K562 (cell line): ENCODE results near the gene SMAGP. TPM values are rescaled to one million over a fixed set of nuclear protein-coding genes. Genes with fewer than 3 reads are reported as not detected.

ENCODE experiments used
- ARID2 ChIP-seq: fragments of 450-650 bp; IDR thresholded peaks from 2 replicates; pipeline ENCODE4 v1.6.1; 2017; ENCODE audit warnings: antibody characterized with exemption, mild to moderate bottlenecking
- ELF4 ChIP-seq: fragments of 450-650 bp; formaldehyde crosslinking; IDR thresholded peaks from 2 replicates; pipeline ENCODE4 v1.4.0; 2022; ENCODE audit warnings: missing genetic modification characterization
- FIP1L1 ChIP-seq: fragments of 200-400 bp; formaldehyde crosslinking; IDR thresholded peaks from 2 replicates; pipeline ENCODE4 v1.6.1; 2018; ENCODE audit warnings: mild to moderate bottlenecking, low read depth, low read length; ENCODE audit not compliant: poor library complexity, severe bottlenecking
- GTF2A2 ChIP-seq: IDR thresholded peaks from 2 replicates; pipeline ENCODE4 v1.6.1; 2016; ENCODE audit warnings: mild to moderate bottlenecking, missing genetic modification characterization, missing compliant biosample characterization
- KDM2B ChIP-seq: fragments of 250-450 bp; sonication (Bioruptor Pico); IDR thresholded peaks from 2 replicates; pipeline ENCODE4 v1.8.0; 2021; ENCODE audit warnings: mild to moderate bottlenecking, moderate library complexity
- KLF10 ChIP-seq: fragments of 250-450 bp; sonication (Bioruptor Pico); IDR thresholded peaks from 2 replicates; pipeline ENCODE4 v1.6.1; 2021; ENCODE audit warnings: matching md5 sums
- MYC ChIP-seq, 2 experiments: fragments of 250-450 bp in 1 of 2; sonication (Bioruptor Pico) in 1 of 2; IDR thresholded peaks; 2 replicates each; pipeline versions ENCODE4 v1.5.1 to v1.6.1; 2012 to 2021; ENCODE audit warnings: low read depth in 2 of 2, borderline replicate concordance in 1 of 2, improper control_type of control experiment in 1 of 2, low read length in 1 of 2, mild to moderate bottlenecking in 1 of 2, moderate library complexity in 1 of 2
- SMARCA5 ChIP-seq: fragments of 450-650 bp; IDR thresholded peaks from 2 replicates; pipeline ENCODE4 v1.6.1; 2016
- TEAD4 ChIP-seq, 2 experiments: sonication (generic) in 1 of 2; formaldehyde crosslinking in 1 of 2; IDR thresholded peaks; 2 replicates each; pipeline versions ENCODE4 v1.6.1 to v1.8.0; 2012 to 2022; ENCODE audit warnings: borderline replicate concordance in 1 of 2, inconsistent platforms in 1 of 2, low read length in 1 of 2, mild to moderate bottlenecking in 1 of 2, missing genetic modification reagents in 1 of 2
- ZNF24 ChIP-seq: fragments of 450-650 bp; IDR thresholded peaks from 2 replicates; pipeline ENCODE4 v1.6.1; 2016
- ZNF274 ChIP-seq: IDR thresholded peaks from 2 replicates; pipeline ENCODE4 v1.6.1; 2011; ENCODE audit warnings: low read depth, mild to moderate bottlenecking, low read length, moderate library complexity, borderline replicate concordance
- polyA plus RNA-seq, 8 experiments: library from polyadenylated mRNA; depleted of rRNA in 4 of 8; stranded (reverse) in 5 of 8; unstranded in 3 of 8; fragments of >200 nt; fragmentation: Nextera tagmentation in 2 of 8; fragmentation: Illumina TruSeq in 1 of 8; extraction: Ambion mirVana in 2 of 8; extraction: Trizol in 1 of 8; gene quantifications; 2 replicates each; pipeline versions ENCODE4 v1.2.1 to v1.2.3, GENCODE V29; 2011 to 2014; ENCODE audit warnings: inconsistent platforms in 1 of 8, missing spikeins in 1 of 8
- total RNA-seq, 7 experiments: library from RNA; depleted of rRNA in 6 of 7; stranded (reverse); fragments of >200 nt in 6 of 7; fragmentation: Illumina TruSeq in 2 of 7; extraction: Trizol in 2 of 7; gene quantifications; 2 replicates each; pipeline versions ENCODE4 v1.2.1 to v1.2.3, GENCODE V29; 2011 to 2021; ENCODE audit warnings: low replicate concordance in 1 of 7
- TF ChIP-seq, protein P1 (sequence below): fragments of 450-650 bp; IDR thresholded peaks from 2 replicates; pipeline ENCODE4 v1.6.1; 2017; ENCODE audit warnings: antibody characterized with exemption, mild to moderate bottlenecking
- TF ChIP-seq, protein P2 (sequence below), 3 experiments: IDR thresholded peaks in 2 of 3; conservative IDR thresholded peaks in 1 of 3; 2 replicates each; pipeline ENCODE4 v1.5.1; 2011 to 2012; ENCODE audit warnings: low read length in 3 of 3, mild to moderate bottlenecking in 3 of 3, control low read depth in 2 of 3, improper control_type of control experiment in 1 of 3, inconsistent platforms in 1 of 3, low read depth in 1 of 3, mixed read lengths in 1 of 3, moderate library complexity in 1 of 3; ENCODE audit not compliant: insufficient read depth in 2 of 3
- TF ChIP-seq, protein P3 (sequence below): sonication (generic); formaldehyde crosslinking; IDR thresholded peaks from 2 replicates; pipeline ENCODE4 v1.9.0; 2022; ENCODE audit warnings: mild to moderate bottlenecking, missing genetic modification reagents

The SMAGP gene
- total and polyA plus RNA-seq, 9 of the 15 experiments (the other 6 are each of a cell fraction or from before 2014, with no cell fraction given), result 23.1 to 62.3 (median 29.9) TPM

DNA sequence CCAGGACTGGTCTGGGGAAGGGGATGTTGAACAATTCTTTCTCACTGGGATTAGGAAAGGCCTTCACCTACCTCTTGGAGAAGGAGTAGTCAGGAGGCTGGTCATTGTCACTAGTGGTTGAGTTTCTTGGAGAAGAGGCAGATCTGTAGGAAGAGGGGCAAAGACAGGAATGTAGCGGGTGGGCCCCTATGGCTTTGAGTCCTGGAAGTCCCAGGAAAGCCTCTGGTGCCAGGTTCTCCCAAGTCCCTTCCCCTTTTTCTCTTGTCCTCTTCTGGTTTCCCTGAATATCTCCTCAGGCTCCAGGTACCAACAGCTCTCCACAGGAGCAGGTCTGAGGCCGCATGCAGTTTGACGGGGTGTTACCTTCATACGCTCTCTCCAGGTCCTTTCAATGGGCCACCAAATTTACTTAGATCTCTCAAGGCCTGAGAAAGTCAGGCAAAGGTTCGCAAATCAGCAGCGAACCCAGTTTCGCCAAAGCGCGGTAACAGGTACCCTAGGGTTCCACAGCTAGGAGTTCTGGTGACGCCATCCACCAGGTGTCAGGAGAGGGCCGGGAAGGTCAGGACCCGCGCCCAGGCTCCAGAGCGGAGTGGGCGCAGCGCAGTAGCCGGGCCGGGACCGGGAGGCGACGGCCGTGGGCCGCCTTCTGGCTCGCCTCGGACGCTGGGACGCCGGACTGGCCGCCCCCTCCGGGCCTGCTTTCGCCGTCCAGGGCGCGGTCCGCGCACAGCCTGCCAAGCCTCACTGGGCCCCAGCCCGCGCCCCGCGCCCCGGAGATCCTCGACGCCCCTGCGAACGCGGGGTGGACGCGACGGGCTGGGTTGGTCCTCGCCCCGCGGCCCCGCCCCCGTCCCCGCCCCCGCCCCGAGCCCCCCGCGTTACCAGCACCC, 795 bp downstream of the SMAGP start (continued):
- TF ChIP-seq, protein P1, sequence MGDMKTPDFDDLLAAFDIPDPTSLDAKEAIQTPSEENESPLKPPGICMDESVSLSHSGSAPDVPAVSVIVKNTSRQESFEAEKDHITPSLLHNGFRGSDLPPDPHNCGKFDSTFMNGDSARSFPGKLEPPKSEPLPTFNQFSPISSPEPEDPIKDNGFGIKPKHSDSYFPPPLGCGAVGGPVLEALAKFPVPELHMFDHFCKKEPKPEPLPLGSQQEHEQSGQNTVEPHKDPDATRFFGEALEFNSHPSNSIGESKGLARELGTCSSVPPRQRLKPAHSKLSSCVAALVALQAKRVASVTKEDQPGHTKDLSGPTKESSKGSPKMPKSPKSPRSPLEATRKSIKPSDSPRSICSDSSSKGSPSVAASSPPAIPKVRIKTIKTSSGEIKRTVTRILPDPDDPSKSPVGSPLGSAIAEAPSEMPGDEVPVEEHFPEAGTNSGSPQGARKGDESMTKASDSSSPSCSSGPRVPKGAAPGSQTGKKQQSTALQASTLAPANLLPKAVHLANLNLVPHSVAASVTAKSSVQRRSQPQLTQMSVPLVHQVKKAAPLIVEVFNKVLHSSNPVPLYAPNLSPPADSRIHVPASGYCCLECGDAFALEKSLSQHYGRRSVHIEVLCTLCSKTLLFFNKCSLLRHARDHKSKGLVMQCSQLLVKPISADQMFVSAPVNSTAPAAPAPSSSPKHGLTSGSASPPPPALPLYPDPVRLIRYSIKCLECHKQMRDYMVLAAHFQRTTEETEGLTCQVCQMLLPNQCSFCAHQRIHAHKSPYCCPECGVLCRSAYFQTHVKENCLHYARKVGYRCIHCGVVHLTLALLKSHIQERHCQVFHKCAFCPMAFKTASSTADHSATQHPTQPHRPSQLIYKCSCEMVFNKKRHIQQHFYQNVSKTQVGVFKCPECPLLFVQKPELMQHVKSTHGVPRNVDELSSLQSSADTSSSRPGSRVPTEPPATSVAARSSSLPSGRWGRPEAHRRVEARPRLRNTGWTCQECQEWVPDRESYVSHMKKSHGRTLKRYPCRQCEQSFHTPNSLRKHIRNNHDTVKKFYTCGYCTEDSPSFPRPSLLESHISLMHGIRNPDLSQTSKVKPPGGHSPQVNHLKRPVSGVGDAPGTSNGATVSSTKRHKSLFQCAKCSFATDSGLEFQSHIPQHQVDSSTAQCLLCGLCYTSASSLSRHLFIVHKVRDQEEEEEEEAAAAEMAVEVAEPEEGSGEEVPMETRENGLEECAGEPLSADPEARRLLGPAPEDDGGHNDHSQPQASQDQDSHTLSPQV, result peak; percentile 66; the same call in 1 of the 2 replicates
- TF ChIP-seq FIP1L1 (no peak), ZNF274 (no peak), TEAD4 (IDR thresholded peaks at IDR 0.05; ENCODE audit: low read length) (0 out of 2 replicates have a peak, but pooled peaks have one; percentile 9), TEAD4 (CRISPR knock-in tag; IDR thresholded peaks at IDR 0.05; ENCODE audit: borderline replicate concordance) (no peak), SMARCA5 (no peak), GTF2A2 (no peak), ZNF24 (no peak), KLF10 (CRISPR knock-in tag) (no peak), MYC (IDR thresholded peaks at IDR 0.05; ENCODE audit: low read depth, low read length) (0 out of 2 replicates have a peak, but pooled peaks have one; percentile 18), MYC (CRISPR knock-in tag; IDR thresholded peaks at IDR 0.05; ENCODE audit: borderline replicate concordance, low read depth) (no peak), KDM2B (peak; percentile 29; the same call in 1 of the 2 replicates), ARID2 (0 out of 2 replicates have a peak, but pooled peaks have one; percentile 41), ELF4 (CRISPR knock-in tag) (no peak)
- TF ChIP-seq, protein P2, sequence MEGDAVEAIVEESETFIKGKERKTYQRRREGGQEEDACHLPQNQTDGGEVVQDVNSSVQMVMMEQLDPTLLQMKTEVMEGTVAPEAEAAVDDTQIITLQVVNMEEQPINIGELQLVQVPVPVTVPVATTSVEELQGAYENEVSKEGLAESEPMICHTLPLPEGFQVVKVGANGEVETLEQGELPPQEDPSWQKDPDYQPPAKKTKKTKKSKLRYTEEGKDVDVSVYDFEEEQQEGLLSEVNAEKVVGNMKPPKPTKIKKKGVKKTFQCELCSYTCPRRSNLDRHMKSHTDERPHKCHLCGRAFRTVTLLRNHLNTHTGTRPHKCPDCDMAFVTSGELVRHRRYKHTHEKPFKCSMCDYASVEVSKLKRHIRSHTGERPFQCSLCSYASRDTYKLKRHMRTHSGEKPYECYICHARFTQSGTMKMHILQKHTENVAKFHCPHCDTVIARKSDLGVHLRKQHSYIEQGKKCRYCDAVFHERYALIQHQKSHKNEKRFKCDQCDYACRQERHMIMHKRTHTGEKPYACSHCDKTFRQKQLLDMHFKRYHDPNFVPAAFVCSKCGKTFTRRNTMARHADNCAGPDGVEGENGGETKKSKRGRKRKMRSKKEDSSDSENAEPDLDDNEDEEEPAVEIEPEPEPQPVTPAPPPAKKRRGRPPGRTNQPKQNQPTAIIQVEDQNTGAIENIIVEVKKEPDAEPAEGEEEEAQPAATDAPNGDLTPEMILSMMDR (IDR thresholded peaks at IDR 0.05 in 2 of 3, conservative IDR thresholded peaks at IDR 0.05 in 1 of 3; ENCODE audit: insufficient read depth in 2 of 3, low read depth in 1 of 3, low read length in 3 of 3), result peak; percentile 60 to 73 (median 69)
- TF ChIP-seq, protein P3, sequence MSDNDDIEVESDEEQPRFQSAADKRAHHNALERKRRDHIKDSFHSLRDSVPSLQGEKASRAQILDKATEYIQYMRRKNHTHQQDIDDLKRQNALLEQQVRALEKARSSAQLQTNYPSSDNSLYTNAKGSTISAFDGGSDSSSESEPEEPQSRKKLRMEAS (CRISPR knock-in tag), result peak; percentile 71; the same call in 1 of the 2 replicates
